SH-SY5Y (cell line): ENCODE data around the gene PPP3R2.

ENCODE experiments used
- GATA2 ChIP-seq: IDR thresholded peaks from 2 replicates; pipeline ENCODE4 v1.6.1; 2011; ENCODE audit warnings: mild to moderate bottlenecking, low read depth, low read length
- GATA3 ChIP-seq: IDR thresholded peaks from 2 replicates; pipeline ENCODE4 v1.6.1; 2011; ENCODE audit warnings: low read depth, mild to moderate bottlenecking, low read length, moderate library complexity

DNA sequence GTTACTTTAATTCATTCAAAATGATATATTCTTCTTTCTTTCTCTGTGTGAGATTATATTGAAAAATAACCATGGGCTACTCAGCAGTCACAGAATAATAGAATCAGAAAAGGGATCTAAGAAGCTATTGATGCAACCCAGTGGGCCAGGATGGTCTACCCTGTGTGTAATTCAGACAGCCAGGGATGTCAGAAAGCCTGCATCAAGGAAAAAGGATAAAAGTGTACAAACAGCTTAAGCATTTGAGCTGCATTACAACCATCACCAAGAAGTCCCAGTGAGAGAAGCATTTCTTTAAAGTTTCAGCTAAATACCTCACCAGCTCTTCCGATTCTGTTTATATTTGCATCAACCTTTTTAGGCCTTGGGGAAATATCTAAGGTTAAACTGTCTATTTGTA, 37.8 kb upstream of the PPP3R2 start:
- TF ChIP-seq GATA2: no peak
- TF ChIP-seq GATA3: no peak
